C4-2B (cell line): ENCODE measurements around the gene ISX.

ENCODE experiments used
- CTCF ChIP-seq: fragments of 450-650 bp; conservative IDR thresholded peaks from 2 replicates; pipeline ENCODE4 v1.5.1; 2017; ENCODE audit warnings: mild to moderate bottlenecking
- ZFX ChIP-seq: fragments of 450-650 bp; IDR thresholded peaks from 2 replicates; pipeline ENCODE4 v1.6.1; 2017

- TF ChIP-seq CTCF (no peak), ZFX (no peak)
Observed at GRCh38 chr22:35102663-35103062, 36.7 kb downstream of the ISX start.
